ENCODE data around the gene BDKRB1.

BDKRB1 gene

DNA sequence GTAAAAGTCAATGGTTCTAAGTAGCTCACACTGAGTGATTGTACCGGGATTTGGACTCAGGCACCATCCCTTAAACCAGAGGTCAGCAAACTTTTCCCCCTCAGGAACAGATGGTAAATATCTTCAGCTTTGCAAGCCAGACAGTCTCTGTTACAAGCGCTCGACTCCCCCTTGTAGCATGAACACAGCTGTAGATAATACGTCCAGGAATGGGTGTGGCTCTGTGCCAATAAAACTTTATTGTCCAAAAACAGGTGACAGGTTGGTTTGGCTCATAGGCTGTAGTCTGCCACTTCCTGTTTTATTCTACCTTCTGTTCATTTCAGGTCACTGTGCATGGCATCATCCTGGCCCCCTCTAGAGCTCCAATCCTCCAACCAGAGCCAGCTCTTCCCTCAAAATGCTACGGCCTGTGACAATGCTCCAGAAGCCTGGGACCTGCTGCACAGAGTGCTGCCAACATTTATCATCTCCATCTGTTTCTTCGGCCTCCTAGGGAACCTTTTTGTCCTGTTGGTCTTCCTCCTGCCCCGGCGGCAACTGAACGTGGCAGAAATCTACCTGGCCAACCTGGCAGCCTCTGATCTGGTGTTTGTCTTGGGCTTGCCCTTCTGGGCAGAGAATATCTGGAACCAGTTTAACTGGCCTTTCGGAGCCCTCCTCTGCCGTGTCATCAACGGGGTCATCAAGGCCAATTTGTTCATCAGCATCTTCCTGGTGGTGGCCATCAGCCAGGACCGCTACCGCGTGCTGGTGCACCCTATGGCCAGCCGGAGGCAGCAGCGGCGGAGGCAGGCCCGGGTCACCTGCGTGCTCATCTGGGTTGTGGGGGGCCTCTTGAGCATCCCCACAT, 7.6 kb downstream of the BDKRB1 start:
- no peak for FAIRE-seq

DNA sequence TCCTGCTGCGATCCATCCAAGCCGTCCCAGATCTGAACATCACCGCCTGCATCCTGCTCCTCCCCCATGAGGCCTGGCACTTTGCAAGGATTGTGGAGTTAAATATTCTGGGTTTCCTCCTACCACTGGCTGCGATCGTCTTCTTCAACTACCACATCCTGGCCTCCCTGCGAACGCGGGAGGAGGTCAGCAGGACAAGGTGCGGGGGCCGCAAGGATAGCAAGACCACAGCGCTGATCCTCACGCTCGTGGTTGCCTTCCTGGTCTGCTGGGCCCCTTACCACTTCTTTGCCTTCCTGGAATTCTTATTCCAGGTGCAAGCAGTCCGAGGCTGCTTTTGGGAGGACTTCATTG, 8.2 kb downstream of the BDKRB1 start:
- FAIRE-seq, result no peak

GRCh38 chr14:96264853-96265252, 8.8 kb downstream of the BDKRB1 start:
- no peak for FAIRE-seq

DNA sequence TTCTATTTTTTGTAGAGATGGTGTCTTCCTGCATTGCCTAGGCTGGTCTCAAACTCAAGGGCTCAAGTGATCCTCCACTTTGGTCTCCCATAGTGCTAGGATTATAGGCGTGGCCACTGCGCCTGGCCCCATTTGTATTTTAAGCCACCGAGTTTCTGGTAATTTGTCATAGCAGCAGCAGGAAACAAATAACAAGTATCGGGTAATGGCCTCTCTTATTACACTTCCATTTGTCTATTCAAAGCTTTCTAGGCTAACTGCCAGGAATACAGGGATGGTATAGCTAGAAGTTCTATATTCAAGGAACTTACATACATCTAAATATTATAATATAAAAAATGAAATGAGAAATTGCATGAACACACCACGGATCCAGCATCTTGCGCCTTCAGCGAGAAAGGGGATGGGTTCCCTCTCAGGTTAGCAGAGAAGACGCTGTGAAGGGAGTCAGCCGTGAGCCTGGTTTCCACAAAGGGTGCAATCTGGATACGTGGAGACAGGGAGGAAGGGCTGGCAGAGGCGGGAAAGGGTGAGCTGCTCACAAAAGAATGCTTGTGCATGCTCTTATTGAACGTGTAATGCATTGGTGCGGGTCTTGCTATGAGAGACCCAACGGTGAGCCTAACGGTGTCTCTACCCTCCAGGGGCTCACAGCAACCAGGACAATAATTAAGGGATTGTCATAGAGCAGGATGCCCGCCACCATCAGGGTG, 9.5 kb downstream of the BDKRB1 start:
- FAIRE-seq, result no peak

DNA sequence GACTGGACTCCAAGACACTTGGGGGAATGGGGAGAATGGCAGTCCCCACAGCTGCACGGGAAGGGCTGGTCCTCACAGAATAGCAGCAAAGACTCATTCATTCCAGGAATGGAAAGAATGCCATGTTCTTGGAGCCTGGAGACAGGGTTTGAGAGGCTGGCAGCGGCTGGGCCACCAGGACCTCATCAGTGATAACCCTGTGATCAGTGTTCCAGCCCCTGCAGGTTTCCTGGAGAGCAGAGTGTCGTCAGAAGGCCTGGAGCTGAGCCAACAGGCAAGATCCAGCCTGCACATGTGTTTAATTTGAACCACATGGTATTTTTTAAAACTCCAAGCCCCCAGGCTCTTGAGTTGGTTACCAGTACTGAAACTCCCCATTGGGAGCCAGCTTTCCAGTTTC, 11.3 kb downstream of the BDKRB1 start:
- no peak for FAIRE-seq

- FAIRE-seq, result no peak
Observed at GRCh38 chr14:96267916-96268315, 11.9 kb downstream of the BDKRB1 start.

GRCh38 chr14:96268431-96269358, 12.7 kb downstream of the BDKRB1 start:
- no peak for FAIRE-seq

GRCh38 chr14:96269359-96269710, 13.3 kb downstream of the BDKRB1 start:
- FAIRE-seq, result no peak

DNA sequence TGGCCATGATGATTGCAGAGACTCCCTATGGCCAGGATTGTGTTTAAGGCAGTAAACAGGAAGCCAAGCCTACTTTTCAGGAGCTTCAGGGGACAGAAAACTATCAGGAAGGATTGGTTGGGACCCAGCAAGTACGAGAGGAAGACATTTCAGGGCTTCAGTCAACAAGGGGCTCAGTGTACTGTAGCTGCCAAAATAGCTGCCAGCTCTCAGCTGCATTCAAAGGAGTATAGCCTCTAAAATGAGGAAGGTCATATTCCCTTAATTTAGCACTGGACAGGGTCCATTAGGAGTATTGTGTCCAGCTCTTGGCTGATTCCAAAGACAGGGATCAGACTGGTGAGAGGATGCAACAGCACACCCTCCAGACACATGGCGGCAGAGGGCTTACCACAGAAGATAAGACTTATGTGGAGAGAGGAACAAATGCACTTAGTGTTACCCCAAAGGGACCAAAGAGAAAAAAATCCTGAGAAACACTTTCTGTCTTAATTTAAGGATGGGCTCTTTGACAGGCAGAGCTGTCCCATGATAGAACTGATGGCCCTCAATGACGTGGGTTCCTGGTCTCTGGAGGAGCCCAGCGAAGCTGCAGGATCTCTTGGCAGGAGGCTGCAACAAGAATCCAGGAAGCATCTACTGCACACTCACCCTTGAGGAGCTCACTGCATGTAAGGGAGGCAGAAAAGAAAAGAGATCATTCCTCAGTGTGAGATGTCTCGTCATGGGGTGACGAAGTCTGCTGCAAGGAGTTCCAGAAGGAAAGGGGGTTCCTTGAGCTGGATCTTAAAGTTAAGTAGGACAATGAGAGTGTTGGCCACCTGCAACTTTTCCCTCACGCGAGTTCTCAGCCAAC, 14.8 kb downstream of the BDKRB1 start:
- no peak for FAIRE-seq

DNA sequence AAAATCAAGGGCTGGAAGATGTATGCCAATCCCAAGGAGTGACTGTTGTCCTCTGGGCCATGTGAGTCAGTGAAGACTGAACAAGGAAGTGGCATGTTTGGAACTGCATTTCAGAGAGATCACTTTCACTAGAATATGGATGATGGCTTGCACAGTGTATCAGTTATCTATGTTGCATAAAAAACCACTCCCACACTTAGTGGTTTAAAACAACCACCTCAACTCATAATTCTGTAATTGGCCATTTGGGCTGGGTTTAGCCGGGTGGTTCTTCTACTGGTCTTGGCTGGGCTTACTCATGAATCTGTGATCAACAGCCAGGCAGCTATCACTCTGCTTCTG, 15.4 kb downstream of the BDKRB1 start:
- FAIRE-seq, result no peak

DNA sequence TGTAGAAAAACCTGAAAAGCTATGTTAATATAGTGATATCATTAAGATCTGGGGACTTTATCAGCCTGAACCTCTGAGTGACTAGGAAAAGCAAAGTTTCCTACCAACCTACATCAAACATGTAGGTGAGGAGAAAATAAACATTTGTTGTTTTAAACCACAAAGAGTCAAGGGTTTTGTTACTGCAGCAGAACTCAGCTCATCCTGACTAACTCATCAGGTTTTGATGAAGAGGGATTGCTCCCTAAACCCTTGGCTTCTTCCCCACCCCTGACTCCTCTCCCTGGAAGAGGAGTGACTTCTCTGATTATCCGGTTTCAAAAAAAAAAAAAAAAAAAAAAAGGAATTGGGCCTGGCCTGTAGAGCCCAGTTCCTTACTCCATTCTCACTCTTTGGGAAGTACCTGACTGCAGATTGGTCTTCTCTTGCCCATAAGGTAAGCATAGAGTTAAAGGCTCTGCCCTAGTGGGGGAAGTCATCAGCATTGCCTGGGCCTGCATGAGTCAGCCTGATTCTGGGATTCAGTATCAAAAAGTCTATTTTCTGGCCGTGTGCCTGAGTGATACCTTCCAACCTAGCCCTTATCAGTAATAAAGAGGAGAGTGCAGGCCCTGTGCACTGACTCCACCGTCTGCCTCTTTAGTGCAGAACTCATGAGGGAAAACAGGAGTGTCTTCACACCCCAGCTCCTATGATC, 16.9 kb downstream of the BDKRB1 start:
- FAIRE-seq, result no peak

- no peak for FAIRE-seq
Observed at GRCh38 chr14:96273629-96274028, 17.6 kb downstream of the BDKRB1 start.

DNA sequence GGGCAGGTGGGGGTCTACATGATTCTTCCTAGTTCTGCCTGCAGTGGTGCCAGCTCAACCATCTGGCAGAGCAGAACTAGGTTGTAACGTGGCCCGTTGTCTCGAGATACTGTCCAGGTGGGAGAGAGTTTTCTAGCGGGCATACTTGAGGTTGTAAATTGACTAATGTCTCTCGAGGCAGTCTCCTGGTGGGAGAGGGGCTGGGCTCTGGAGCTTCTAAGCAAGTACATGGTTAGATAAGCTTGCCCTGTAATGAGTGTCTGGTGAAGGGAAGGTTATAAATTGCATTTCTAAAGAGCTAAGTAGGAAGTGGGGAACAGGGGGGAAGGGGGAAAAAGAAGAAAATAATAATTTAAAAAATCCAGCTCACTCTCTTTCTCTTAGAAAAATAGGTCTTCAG, 18.1 kb downstream of the BDKRB1 start:
- no peak for FAIRE-seq

DNA sequence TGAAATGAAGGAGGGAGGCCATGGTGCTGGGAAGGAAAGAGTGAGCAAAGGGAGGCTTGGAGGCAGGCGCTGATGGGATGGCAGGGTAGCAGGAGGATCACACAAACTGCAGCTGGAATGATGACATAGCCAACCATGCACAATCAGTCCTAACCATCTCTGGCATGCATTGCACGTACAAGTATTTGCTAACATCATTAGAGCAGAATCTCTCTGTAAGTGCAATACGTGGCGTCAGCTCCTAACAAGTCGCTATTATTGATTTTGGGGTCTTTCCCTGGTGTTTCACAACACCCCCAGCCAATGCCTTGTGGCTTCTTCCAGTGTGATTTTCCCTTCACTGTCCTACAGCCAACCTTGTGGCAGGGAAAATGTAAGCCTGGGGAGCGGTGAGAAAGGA, 18.5 kb downstream of the BDKRB1 start:
- FAIRE-seq, result no peak

DNA sequence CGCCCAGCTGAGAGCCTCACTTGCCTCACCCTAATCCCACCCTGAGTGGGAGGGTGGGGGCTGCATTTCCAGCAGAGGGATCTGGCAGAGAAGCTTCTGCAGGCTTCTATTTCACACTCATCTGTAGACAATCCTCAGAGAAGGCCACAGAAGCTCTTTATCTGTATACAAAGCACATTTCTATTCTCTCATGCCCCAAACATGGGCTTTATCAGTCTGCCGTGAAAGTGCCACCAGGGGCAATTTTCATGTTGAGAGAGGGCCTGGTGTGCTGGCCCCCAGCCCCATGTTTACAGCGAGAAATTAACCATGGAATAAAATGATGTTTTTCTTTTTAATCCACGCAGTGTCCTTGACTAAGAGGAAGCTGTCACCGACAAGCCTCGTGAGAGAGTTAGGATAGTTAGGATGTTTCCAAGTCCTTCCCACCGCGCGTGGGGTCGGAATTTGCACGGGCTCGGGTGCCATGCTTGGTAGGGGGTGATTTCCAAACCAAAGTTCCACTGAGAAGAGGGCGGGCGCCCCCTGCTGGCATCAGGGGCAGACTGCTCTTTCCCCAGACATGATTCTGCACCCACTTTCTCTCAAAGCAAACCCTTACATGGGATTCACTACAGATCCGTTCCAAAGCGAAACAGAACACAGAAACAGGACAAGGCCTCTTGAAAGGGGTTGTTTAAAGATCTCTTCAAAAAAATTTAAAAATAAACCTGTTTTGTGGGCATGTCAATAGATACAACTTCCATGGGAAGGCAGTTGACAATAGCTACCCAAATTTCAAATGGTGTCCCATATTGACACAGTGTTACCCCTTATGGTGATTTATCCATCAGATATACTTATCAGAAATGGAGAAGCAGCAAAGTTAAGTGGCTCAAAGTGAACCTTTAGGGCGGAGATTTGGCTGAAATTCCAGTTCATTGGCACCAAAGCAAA, 19.4 kb downstream of the BDKRB1 start:
- FAIRE-seq, result no peak

DNA sequence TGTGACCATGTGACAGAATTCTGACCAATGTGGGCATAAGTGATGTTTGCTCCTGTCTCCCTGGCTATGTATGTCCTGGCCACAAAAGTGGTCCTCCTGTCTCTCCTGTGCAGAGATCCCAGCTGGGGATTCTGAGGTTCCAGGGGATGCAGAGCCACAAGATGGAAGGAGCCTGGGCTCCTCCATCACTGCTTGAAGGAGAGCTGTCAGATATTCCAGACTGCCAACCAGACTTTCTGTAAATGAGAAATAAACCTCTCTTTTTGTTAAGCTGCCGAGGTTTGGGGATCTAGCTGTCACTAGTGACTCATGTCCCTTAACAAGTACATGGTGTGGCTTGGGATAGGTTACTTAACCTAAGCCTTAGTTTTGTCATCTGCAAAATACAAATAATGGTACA, 21.9 kb downstream of the BDKRB1 start:
- FAIRE-seq, result no peak

GRCh38 chr14:96279564-96279963, 23.6 kb downstream of the BDKRB1 start:
- no peak for FAIRE-seq

- FAIRE-seq, result no peak
Observed at GRCh38 chr14:96280104-96280503, 24.1 kb downstream of the BDKRB1 start.

- peak; percentile 9 for FAIRE-seq
Observed at GRCh38 chr14:96281486-96281885, 25.5 kb downstream of the BDKRB1 start.

GRCh38 chr14:96284008-96284407, 28.0 kb downstream of the BDKRB1 start:
- FAIRE-seq, result no peak

- FAIRE-seq, result peak; percentile 47
Observed at GRCh38 chr14:96284430-96284829, 28.4 kb downstream of the BDKRB1 start.
